HG02938 (cell line): ENCODE measurements around the gene SEZ6.
"Not testable (repeated sequence)": the region's sequence is repeated elsewhere in the genome, so short reads cannot be mapped to it uniquely, and the experiment has no call there.

Source experiments
- ATAC-seq: cut with Tn5 transposase; IDR thresholded peaks from one replicate; pipeline ENCODE4 v1.9.1; 2021; ENCODE audit warnings: mild to moderate bottlenecking, moderate library complexity; ENCODE audit not compliant: unreplicated experiment

Gene SEZ6

GRCh38 chr17:28940142-28940541, 65.7 kb downstream of the SEZ6 start:
- ATAC-seq: no peak

GRCh38 chr17:28938552-28938951, 67.3 kb downstream of the SEZ6 start:
- ATAC-seq: no peak

GRCh38 chr17:28937044-28937729, 68.6 kb downstream of the SEZ6 start:
- ATAC-seq: no peak

GRCh38 chr17:28935744-28936460, 69.9 kb downstream of the SEZ6 start:
- no peak for ATAC-seq

GRCh38 chr17:28934508-28934907, 71.3 kb downstream of the SEZ6 start:
- ATAC-seq: not testable (repeated sequence)

GRCh38 chr17:28929787-28930186, 76.0 kb downstream of the SEZ6 start:
- ATAC-seq: no peak

GRCh38 chr17:28928061-28928460, 77.8 kb downstream of the SEZ6 start:
- no peak for ATAC-seq

- ATAC-seq: no peak
Observed at GRCh38 chr17:28926786-28927185, 79.0 kb downstream of the SEZ6 start.

GRCh38 chr17:28926366-28926765, 79.5 kb downstream of the SEZ6 start:
- no peak for ATAC-seq

GRCh38 chr17:28925912-28926365, 79.9 kb downstream of the SEZ6 start:
- no peak for ATAC-seq

GRCh38 chr17:28920201-28920600, 85.6 kb downstream of the SEZ6 start:
- no peak for ATAC-seq

GRCh38 chr17:28918295-28918694, 87.5 kb downstream of the SEZ6 start:
- ATAC-seq: no peak

- ATAC-seq: no peak
Observed at GRCh38 chr17:28917465-28917864, 88.4 kb downstream of the SEZ6 start.

- ATAC-seq: no peak
Observed at GRCh38 chr17:28917029-28917428, 88.8 kb downstream of the SEZ6 start.

GRCh38 chr17:28916302-28916934, 89.4 kb downstream of the SEZ6 start:
- ATAC-seq: no peak

- ATAC-seq: no peak
Observed at GRCh38 chr17:28912938-28913333, 92.9 kb downstream of the SEZ6 start.

GRCh38 chr17:28912281-28912937, 93.4 kb downstream of the SEZ6 start:
- ATAC-seq: no peak

- ATAC-seq: no peak
Observed at GRCh38 chr17:28911411-28912045, 94.3 kb downstream of the SEZ6 start.

- no peak for ATAC-seq
Observed at GRCh38 chr17:28910534-28910933, 95.3 kb downstream of the SEZ6 start.

GRCh38 chr17:28908640-28909167, 97.1 kb downstream of the SEZ6 start:
- ATAC-seq: no peak
